HepG2 (cell line): ENCODE measurements around the gene GJB1. TPM values are rescaled to one million over a fixed set of nuclear protein-coding genes. Genes with fewer than 3 reads are reported as not detected.
A peak's percentile ranks its signal among the peaks of the same experiment; 100 is the strongest.

Experiments
- HOXD1 ChIP-seq: sonication (generic); formaldehyde crosslinking; IDR thresholded peaks from 2 replicates; pipeline ENCODE4 v1.5.0; 2020; ENCODE audit warnings: missing genetic modification reagents
- MED1 ChIP-seq: sonication (generic); formaldehyde crosslinking; IDR thresholded peaks from 2 replicates; pipeline ENCODE4 v1.4.0; 2020; ENCODE audit warnings: missing genetic modification reagents
- PCBP2 ChIP-seq: fragments of 200-400 bp; formaldehyde crosslinking; optimal IDR thresholded peaks from 2 replicates; pipeline ENCODE3; 2018; ENCODE audit warnings: low read length, low read depth; ENCODE audit not compliant: poor library complexity, severe bottlenecking
- SIN3B ChIP-seq: fragments of 150-350 bp; IDR thresholded peaks from 2 replicates; pipeline ENCODE4 v1.6.1; 2014; ENCODE audit warnings: low read length
- SOX6 ChIP-seq, 2 experiments: fragments of 450-650 bp in 1 of 2; sonication (generic) in 1 of 2; formaldehyde crosslinking in 1 of 2; IDR thresholded peaks; 2 replicates each; pipeline versions ENCODE4 v1.4.0 to v1.6.1; 2017 to 2020; ENCODE audit warnings: antibody characterized with exemption in 1 of 2, mild to moderate bottlenecking in 1 of 2, missing genetic modification reagents in 1 of 2
- SUZ12 ChIP-seq: fragments of 150-350 bp; IDR thresholded peaks from 2 replicates; pipeline ENCODE4 v1.6.1; 2014; ENCODE audit warnings: low read depth, low read length
- ZBTB3 ChIP-seq: sonication (generic); formaldehyde crosslinking; IDR thresholded peaks from 2 replicates; pipeline ENCODE4 v1.4.0; 2020; ENCODE audit warnings: low read depth, mild to moderate bottlenecking, moderate library complexity, missing genetic modification reagents, borderline replicate concordance
- ZBTB40 ChIP-seq, 2 experiments: fragments of 450-650 bp in 1 of 2; sonication (generic) in 1 of 2; formaldehyde crosslinking in 1 of 2; IDR thresholded peaks; 2 replicates each; pipeline versions ENCODE4 v1.6.1 to v1.8.0; 2016 to 2022; ENCODE audit warnings: antibody characterized with exemption in 1 of 2, mild to moderate bottlenecking in 1 of 2, missing genetic modification reagents in 1 of 2
- ZNF180 ChIP-seq: sonication (generic); formaldehyde crosslinking; IDR thresholded peaks from 2 replicates; pipeline ENCODE4 v1.4.0; 2020; ENCODE audit warnings: low read depth, missing genetic modification reagents, borderline replicate concordance
- ZNF232 ChIP-seq: sonication (generic); formaldehyde crosslinking; IDR thresholded peaks from 2 replicates; pipeline ENCODE4 v1.4.0; 2020; ENCODE audit warnings: missing genetic modification reagents, borderline replicate concordance
- ZNF468 ChIP-seq: sonication (generic); formaldehyde crosslinking; IDR thresholded peaks from 2 replicates; pipeline ENCODE4 v1.8.0; 2022; ENCODE audit warnings: mild to moderate bottlenecking, moderate library complexity, missing genetic modification reagents
- ZNF589 ChIP-seq: sonication (generic); formaldehyde crosslinking; conservative IDR thresholded peaks from 2 replicates; pipeline ENCODE4 v1.8.0; 2022; ENCODE audit warnings: mild to moderate bottlenecking, moderate library complexity, missing genetic modification reagents
- ZNF720 ChIP-seq: sonication (generic); formaldehyde crosslinking; IDR thresholded peaks from 2 replicates; pipeline ENCODE4 v1.4.0; 2020; ENCODE audit warnings: missing genetic modification reagents
- ZSCAN29 ChIP-seq: sonication (generic); formaldehyde crosslinking; conservative IDR thresholded peaks from 2 replicates; pipeline ENCODE4 v1.4.0; 2020; ENCODE audit warnings: mild to moderate bottlenecking, missing genetic modification reagents
- ZSCAN5A ChIP-seq: sonication (generic); formaldehyde crosslinking; IDR thresholded peaks from 2 replicates; pipeline ENCODE4 v1.8.0; 2022; ENCODE audit warnings: mild to moderate bottlenecking, missing genetic modification reagents, borderline replicate concordance
- ZSCAN9 ChIP-seq: IDR thresholded peaks from 2 replicates; pipeline ENCODE4 v1.6.1; 2016; ENCODE audit warnings: borderline replicate concordance
- polyA plus RNA-seq, 8 experiments: library from polyadenylated mRNA; depleted of rRNA in 3 of 8; stranded (reverse) in 7 of 8; unstranded in 1 of 8; fragments of >200 nt; fragmentation: Illumina TruSeq in 4 of 8; extraction: Trizol in 4 of 8; gene quantifications; 2 replicates each; pipeline versions ENCODE4 v1.2.1 to v1.2.3, GENCODE V29; 2011 to 2016; ENCODE audit warnings: low read depth in 4 of 8, missing spikeins in 1 of 8, mixed read lengths in 1 of 8; ENCODE audit not compliant: insufficient read depth in 1 of 8
- total RNA-seq, 5 experiments: library from RNA; depleted of rRNA; stranded (reverse); fragments of >200 nt; fragmentation: Illumina TruSeq; extraction: Trizol; gene quantifications; 2 replicates each; pipeline ENCODE4 v1.2.3, GENCODE V29; 2016; ENCODE audit warnings: low read depth in 1 of 5
- TF ChIP-seq, protein P1 (sequence below): sonication (generic); formaldehyde crosslinking; IDR thresholded peaks from 2 replicates; pipeline ENCODE4 v1.4.0; 2020; ENCODE audit warnings: missing genetic modification reagents, borderline replicate concordance

GJB1 gene
- total and polyA plus RNA-seq, 2 of the 13 experiments (the other 11 are each of a cell fraction or from before 2014, with no cell fraction given), result 111 to 161 TPM

DNA sequence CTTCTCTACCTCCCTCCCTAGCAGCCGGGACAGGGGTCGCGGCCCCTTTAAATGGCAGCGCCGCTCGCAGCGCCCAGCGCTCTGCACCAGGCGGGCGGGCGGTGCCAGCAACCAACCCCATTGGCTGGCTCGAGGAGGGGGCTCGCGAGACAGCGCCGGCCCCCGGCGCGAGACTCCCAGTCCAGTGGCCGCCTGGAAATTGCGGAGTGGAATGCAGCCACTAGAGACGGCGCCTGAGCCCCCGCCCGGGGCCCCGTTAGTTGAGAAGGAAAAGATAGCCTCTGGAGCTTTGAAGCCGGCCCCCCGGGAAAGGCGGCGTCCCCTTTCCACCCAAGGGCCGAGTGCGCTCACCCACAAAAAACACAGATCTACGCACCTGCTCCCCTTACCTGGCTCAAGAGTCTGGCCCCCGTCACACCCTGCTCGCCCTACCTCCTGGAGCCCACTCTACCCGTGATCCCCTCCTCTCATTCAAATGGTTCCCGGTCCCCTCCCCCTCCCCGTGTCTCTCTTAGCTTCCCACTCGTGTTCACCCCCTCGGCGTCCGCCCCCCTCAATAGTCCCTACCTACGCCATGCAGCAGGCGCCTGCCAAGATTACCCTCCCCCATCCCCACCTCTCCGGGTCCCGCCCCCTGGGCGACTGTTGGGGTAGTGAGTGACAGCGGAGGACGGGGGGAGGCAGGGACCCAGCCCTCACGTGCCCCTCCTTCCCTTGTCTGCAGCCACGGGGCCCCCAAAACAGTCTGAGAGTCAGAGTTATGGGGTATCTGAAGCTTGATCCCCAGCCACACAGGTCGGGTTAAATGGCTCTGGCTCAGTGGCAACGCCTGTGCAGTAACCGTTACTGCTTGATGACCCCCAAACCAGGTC, 31.3 kb downstream of the GJB1 start, which contains the start of gene ZMYM3 (continued):
- TF ChIP-seq ZBTB40 (IDR thresholded peaks at IDR 0.05), result no peak
- TF ChIP-seq ZBTB40 (CRISPR knock-in tag; IDR thresholded peaks at IDR 0.05), result no peak
- no peak for TF ChIP-seq ZNF720
- peak; percentile 39 for TF ChIP-seq MED1 (CRISPR knock-in tag)
- no peak for TF ChIP-seq SIN3B
- TF ChIP-seq, protein P1, sequence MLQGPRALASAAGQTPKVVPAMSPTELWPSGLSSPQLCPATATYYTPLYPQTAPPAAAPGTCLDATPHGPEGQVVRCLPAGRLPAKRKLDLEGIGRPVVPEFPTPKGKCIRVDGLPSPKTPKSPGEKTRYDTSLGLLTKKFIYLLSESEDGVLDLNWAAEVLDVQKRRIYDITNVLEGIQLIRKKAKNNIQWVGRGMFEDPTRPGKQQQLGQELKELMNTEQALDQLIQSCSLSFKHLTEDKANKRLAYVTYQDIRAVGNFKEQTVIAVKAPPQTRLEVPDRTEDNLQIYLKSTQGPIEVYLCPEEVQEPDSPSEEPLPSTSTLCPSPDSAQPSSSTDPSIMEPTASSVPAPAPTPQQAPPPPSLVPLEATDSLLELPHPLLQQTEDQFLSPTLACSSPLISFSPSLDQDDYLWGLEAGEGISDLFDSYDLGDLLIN (CRISPR knock-in tag), result no peak
- no peak for TF ChIP-seq ZNF468 (CRISPR knock-in tag)
- TF ChIP-seq HOXD1 (CRISPR knock-in tag), result no peak
- no peak for TF ChIP-seq ZSCAN9 (CRISPR knock-in tag)
- no peak for TF ChIP-seq ZSCAN29 (CRISPR knock-in tag)
- TF ChIP-seq SUZ12, result no peak
- TF ChIP-seq SOX6 (IDR thresholded peaks at IDR 0.05), result no peak
- TF ChIP-seq SOX6 (CRISPR knock-in tag; IDR thresholded peaks at IDR 0.05), result no peak
- TF ChIP-seq ZSCAN5A (CRISPR knock-in tag), result no peak
- TF ChIP-seq ZNF589 (CRISPR knock-in tag), result no peak
- no peak for TF ChIP-seq ZNF232
- TF ChIP-seq ZNF180 (CRISPR knock-in tag), result no peak
- TF ChIP-seq PCBP2, result no peak
- TF ChIP-seq ZBTB3 (CRISPR knock-in tag), result no peak
